Measurements from ENCODE around the gene POU3F3.

Gene POU3F3

GRCh38 chr2:104846786-104847585, 6.9 kb upstream of the POU3F3 start:
- no peak for DNase-seq (ENCODE audit: low read depth in 2 of 3, low spot score in 2 of 3)

GRCh38 chr2:104847586-104848160, 6.2 kb upstream of the POU3F3 start:
- DNase-seq (ENCODE audit: low read depth in 2 of 3, low spot score in 2 of 3) = no peak

- no peak for DNase-seq (ENCODE audit: low read depth in 2 of 3, low spot score in 2 of 3)
These were observed 5.4 kb upstream of the POU3F3 start for GRCh38 chr2:104848526-104848925.

GRCh38 chr2:104849101-104849500, 4.8 kb upstream of the POU3F3 start:
- no peak for DNase-seq (ENCODE audit: low read depth in 2 of 3, low spot score in 2 of 3)

GRCh38 chr2:104849618-104850141, 4.2 kb upstream of the POU3F3 start:
- DNase-seq (ENCODE audit: low read depth in 2 of 3, low spot score in 2 of 3) = peak in 1 of 3 experiments; percentile 52

DNA sequence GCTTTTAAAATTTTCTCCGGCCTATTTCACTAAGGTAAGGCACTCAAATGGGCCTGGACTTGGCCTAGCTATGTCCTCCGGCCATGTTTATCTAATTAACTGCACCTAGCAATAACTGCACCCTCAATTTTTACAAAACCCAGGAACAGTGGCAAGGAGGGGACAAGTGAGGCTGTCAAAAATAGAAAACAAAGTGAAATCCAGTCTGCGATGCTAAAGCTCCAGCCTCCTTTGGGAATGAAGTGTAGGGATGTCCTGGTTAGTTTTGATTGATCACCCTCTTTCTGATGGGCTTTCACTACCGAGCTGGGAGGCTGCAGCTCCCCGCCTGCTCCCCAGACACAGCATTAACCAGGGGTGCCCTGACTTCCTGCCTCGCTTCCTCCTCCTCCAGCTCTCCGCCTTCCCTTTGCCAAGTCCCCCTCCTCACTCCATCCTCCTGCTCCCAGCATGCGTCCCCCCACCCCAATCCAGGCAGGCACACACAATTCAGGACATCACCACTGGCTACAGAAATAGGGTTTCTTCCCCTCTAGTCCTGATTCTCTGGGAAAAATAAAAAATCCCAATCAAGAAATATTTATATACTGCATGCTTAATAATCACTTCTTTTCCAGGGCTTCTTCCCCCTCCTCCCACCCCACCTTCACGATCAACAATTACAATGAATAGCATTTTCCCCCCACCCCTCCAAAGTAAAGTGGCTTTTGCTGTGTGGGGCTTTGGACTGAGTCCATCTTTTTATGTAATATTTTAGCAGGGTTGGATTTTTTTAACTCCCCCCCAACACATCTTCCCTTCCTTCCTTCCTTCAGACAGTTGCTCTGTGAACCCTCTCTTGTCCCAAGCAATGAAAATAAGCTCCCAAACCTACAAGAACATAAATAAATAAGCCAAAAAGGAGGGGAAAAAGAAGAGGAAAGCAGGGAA, 3.3 kb upstream of the POU3F3 start:
- DNase-seq (ENCODE audit: low read depth in 2 of 3, low spot score in 2 of 3) = no peak

DNA sequence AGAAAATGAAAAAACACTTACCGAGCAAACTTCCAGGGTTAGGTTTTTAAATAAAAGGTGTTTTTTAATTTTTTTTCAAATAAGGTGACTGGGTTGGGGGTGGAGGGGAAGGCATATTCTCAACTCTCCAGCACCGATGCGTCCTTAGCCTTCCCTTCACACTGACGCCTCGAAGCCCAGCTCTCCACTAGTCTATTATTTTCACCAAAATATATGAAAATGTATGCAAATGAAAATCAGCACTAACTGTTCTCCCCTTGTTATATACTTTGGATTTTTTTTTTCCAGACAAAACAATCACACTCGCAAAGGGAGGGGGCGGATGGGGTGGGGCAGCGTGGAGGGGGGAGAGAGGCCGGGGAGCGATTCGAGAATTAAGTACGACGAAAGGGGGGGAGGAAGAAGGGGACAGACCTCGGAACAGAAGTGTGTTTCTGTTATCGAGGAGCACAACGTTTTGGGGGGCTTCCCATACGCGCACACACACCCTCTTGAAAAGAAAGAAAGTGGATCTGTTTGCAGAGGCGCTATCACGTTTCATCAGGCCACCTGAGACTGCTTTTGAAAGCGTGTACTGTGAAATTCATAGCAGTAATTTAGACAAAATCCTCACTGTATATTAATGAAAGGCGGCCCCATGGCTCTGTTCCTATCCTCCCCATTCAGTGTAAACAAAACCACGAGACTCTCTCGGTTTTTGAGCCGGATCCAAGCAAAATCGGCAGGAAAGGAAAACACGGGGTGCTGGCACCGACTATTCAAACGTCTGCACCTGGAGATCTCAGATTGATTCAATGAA, 2.4 kb upstream of the POU3F3 start:
- DNase-seq (ENCODE audit: low read depth in 2 of 3, low spot score in 2 of 3) = no peak

GRCh38 chr2:104852090-104852666, 1.7 kb upstream of the POU3F3 start:
- DNase-seq (ENCODE audit: low read depth in 2 of 3, low spot score in 2 of 3) = no peak

- DNase-seq (ENCODE audit: low read depth in 2 of 3, low spot score in 2 of 3) = no peak
These were observed 744 bp downstream of the POU3F3 start for GRCh38 chr2:104854498-104855220.

- DNase-seq (ENCODE audit: low read depth in 2 of 3, low spot score in 2 of 3) = no peak
These were observed 1.5 kb downstream of the POU3F3 start for GRCh38 chr2:104855221-104856085.

GRCh38 chr2:104856086-104856972, 2.4 kb downstream of the POU3F3 start:
- no peak for DNase-seq (ENCODE audit: low read depth in 2 of 3, low spot score in 2 of 3)

- DNase-seq (ENCODE audit: low read depth in 2 of 3, low spot score in 2 of 3) = no peak
These were observed 3.0 kb downstream of the POU3F3 start for GRCh38 chr2:104856973-104857261.

GRCh38 chr2:104857262-104858005, 3.5 kb downstream of the POU3F3 start:
- no peak for DNase-seq (ENCODE audit: low read depth in 2 of 3, low spot score in 2 of 3)

DNA sequence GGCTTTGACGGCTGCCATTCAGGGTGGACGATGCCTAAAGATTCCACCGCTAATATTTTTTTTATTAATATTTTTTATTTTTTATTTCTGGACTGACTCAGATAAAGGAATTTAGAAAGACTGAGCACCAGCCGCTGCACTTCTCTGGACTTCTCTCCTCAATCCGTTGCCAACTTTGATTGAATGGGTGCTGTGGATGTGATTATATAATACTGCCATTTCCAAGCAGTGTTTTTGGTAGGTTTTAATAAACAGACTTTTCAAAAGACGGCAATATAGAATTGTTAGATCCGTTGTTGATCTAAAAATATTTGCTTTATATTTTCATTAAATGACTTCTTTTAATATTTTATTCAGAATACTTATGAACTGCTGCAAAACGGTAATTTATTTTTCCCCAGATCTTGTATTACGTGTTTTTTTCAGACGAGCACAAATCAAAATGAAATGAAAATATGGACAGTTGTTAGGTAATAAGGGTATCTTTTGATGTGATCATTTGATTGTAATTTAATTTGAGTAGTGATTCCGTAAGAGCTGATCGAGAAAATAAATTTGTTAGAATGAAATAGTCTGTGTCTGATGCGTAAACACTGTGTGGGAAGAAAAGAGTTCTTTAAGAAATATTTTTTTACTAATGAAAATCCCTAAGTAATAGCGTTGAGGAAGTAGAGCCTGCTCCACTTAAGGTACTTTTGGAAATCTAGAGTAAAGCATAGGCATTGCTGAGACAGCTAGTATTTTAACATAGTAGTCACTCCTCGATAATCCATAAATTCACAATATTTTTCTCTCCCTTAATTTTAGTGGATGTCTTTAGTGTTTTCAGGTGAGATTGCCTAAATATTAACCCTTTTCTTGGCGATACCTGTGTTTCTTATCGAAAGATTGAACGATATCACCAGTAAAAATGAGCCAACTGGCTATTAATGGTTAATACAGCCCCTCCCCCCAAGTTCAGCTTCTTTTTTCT, 4.4 kb downstream of the POU3F3 start:
- no peak for DNase-seq (ENCODE audit: low read depth in 2 of 3, low spot score in 2 of 3)

DNA sequence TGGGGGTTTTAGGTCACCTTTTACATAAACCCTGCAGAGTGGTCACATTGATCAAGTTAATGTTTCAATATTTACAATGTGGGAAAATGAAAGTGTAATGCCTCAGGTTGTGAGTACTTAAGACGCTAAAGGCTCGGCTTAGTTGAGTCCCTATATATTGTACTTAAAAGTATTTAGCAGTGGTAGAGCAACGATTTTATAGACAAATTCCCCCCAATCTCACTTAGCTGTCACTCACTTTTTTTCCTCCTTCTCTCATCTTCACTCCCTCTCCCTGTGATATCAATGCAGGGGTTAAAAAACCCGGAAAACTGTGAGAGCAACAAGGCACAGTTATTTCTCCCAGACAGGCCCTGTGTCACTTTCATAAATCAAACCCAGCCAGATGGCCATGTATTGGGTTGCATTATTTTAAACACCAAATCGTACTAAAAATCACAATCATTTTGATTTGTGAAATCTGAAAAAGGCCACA, 5.4 kb downstream of the POU3F3 start:
- no peak for DNase-seq (ENCODE audit: low read depth in 2 of 3, low spot score in 2 of 3)
